Measurements from ENCODE around the gene SEC31B. TPM values are rescaled to one million over a fixed set of nuclear protein-coding genes. Genes with fewer than 3 reads are reported as not detected.

The SEC31B gene
- total RNA-seq, 2 donors from 2014 or later, result 11.2 to 12.7 TPM

DNA sequence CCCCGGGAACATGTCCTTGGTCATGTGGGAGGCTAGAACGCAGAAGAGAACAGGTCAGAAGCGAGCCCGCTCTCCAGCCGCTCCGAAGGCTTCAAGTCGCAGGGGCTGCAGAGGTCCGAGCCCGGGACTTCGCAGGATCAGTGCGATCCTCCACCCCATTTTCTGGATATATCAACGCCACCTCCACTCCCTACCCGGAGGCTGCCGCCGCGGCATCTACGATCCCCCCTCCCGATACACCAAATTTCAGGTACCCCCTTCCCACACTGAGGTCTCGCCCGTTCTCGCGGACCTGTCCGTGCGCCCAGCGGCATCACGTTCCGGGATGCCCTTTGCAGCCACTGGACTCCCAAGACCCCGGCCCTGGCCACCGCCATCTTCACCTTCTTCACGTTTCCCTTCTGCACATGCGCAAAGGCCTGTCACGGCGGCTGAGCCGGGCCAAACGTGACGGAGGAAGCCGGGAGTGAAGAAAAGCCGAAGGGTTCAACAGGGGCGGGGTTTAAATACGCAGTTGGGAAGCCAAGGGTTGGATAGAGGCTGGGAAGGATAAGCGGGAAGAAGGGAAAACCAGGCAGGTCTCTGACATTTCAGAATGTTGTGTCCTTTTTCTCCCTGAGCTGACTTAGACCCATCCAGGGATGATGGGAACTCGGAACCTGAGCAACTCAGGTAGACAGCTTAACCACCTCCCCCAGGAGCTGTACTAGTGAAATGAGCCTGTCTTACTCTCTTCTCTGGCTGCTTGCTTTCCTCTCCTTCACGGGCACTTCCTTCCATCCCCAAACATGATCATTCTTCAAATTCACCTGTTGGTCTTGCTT is 10.0 kb upstream of the SEC31B start, which contains the start of gene NDUFB8:
Gene NDUFB8, minus strand, starts transcription at position 397 of the 824 bp plus-strand sequence. Its CDS starts 20 bp downstream, at position 377.
- DNase-seq (ENCODE audit: low spot score) (peak; percentile 83), ATAC-seq (ENCODE audit: insufficient number of reproducible peaks, low FRiP score, low read depth) (peak; percentile 83)
- peak within 1 kb of the TSS; percentile 2 to 66 for H3K27ac ChIP-seq
- peaks cover 4 to 23% of the 10 kb centered on the region in 2 donors for H3K4me1 ChIP-seq (ENCODE audit: control insufficient read depth in 1 of 2, low read depth in 2 of 2)
- peak within 1 kb of the TSS; percentile 89 for H3K4me3 ChIP-seq
- TF ChIP-seq, protein P1, sequence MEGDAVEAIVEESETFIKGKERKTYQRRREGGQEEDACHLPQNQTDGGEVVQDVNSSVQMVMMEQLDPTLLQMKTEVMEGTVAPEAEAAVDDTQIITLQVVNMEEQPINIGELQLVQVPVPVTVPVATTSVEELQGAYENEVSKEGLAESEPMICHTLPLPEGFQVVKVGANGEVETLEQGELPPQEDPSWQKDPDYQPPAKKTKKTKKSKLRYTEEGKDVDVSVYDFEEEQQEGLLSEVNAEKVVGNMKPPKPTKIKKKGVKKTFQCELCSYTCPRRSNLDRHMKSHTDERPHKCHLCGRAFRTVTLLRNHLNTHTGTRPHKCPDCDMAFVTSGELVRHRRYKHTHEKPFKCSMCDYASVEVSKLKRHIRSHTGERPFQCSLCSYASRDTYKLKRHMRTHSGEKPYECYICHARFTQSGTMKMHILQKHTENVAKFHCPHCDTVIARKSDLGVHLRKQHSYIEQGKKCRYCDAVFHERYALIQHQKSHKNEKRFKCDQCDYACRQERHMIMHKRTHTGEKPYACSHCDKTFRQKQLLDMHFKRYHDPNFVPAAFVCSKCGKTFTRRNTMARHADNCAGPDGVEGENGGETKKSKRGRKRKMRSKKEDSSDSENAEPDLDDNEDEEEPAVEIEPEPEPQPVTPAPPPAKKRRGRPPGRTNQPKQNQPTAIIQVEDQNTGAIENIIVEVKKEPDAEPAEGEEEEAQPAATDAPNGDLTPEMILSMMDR (IDR thresholded peaks at IDR 0.05), result no peak
- H3K36me3 ChIP-seq, result peaks cover 19% of the 10 kb centered on the region
- H3K27me3 ChIP-seq (replicated peaks; ENCODE audit: insufficient read depth), result no peaks in the 10 kb centered on the region
- no peaks in the 10 kb centered on the region for H3K9me3 ChIP-seq

DNA sequence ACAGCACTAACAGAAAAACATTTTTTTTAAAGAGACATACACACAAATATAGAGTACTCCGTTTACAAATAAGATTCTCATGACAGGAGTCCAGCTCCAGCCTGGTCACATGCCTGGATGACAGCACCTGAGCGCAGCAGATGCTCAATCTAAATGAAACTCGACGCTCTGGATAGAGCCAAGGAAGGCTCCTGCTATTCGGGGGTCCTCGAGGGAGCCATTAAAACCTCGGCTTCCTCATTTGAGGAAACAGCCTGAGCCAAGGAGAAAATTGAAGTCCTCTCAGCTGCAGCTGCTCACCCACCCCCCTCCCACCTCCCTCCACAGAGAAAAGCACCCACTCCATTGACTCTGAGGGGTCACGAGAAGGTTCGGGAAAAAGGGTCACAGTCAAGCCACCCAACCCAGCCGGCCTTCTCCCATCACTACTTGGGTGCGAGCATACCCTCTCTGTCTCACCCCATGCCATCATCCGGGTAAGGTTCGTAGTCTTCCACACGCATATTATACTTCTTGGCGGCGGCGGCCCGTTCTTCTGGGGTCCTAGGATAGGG is 9.3 kb upstream of the SEC31B start:
- peak overlapping the region; percentile 89 for H3K4me3 ChIP-seq
- H3K9me3 ChIP-seq, result no peaks in the 10 kb centered on the region
- H3K36me3 ChIP-seq, result peaks cover 26% of the 10 kb centered on the region
- ATAC-seq (ENCODE audit: insufficient number of reproducible peaks, low FRiP score, low read depth) (no peak), DNase-seq (ENCODE audit: low spot score) (no peak)
- no peaks in the 10 kb centered on the region for H3K27me3 ChIP-seq (replicated peaks; ENCODE audit: insufficient read depth)
- peak overlapping the region; percentile 2 to 66 for H3K27ac ChIP-seq
- H3K4me1 ChIP-seq (ENCODE audit: control insufficient read depth in 1 of 2, low read depth in 2 of 2), result peaks cover 4 to 23% of the 10 kb centered on the region in 2 donors
- TF ChIP-seq, protein P1 (IDR thresholded peaks at IDR 0.05), result no peak

DNA sequence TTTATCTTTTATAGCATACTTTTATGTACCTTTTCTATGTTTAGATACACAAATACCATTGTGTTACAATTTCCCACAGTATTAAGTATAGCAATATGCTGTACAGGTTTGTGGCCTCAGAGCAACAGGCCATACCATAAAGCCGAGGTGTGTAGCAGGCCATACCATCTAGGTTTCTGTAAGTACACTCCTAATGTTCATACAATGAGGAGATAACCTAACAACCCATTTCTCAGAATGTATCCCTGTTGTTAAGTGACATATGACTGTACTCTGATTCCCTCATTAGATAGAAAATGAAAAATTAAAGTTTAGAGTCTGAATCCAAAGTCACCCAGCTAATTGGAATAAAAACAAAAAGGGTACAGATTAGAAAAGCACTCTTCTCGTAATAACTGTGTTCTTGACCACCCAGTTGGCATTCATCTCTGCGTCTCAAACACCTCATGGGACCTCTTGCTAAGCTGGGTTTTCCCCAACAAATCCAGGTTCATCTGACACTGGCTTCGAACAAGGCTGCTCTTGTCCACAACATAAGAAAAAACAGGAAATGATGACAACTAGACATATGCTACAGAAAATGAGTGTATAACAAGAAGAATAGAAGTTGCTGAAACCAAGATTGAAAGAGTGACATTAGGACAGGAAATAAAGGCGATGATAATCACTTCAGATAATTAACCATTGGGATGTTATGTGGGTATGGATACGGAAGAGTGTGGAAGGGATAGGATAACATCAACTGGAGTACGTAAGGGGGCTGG is 8.6 kb upstream of the SEC31B start:
- Histone ChIP-seq H3K4me3 (peak overlapping the region; percentile 89), H3K27me3 (replicated peaks; ENCODE audit: insufficient read depth) (no peaks in the 10 kb centered on the region), H3K4me1 (ENCODE audit: control insufficient read depth in 1 of 2, low read depth in 2 of 2) (peaks cover 4 to 23% of the 10 kb centered on the region in 2 donors), H3K27ac (no peak overlapping the region), H3K9me3 (no peaks in the 10 kb centered on the region), H3K36me3 (peaks cover 29% of the 10 kb centered on the region)
- TF ChIP-seq, protein P1 (IDR thresholded peaks at IDR 0.05), result no peak
- DNase-seq (ENCODE audit: low spot score) (no peak), ATAC-seq (ENCODE audit: insufficient number of reproducible peaks, low FRiP score, low read depth) (no peak)

DNA sequence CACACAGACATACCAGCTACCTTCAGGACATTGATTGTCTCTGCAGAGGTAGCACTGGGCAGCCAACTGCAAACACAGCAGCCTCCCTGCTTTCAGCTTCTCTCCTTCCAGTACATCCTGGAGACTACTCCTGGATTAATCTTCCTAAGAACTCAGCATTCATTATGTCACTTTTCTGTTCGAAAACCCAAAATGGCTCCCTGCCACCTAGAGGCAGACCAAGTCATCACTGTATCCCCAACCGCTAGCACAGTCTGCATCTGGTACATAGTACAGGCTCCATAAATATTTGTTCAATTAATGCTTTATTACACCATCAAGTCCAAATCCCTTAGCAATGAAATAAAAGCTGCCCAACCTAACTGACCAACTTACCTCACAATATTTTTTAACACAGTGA is 5.0 kb upstream of the SEC31B start:
- TF ChIP-seq, protein P1 (IDR thresholded peaks at IDR 0.05), result no peak
- Histone ChIP-seq H3K27me3 (replicated peaks; ENCODE audit: insufficient read depth) (no peaks in the 10 kb centered on the region), H3K27ac (no peak overlapping the region), H3K9me3 (no peaks in the 10 kb centered on the region), H3K36me3 (peaks cover 29% of the 10 kb centered on the region), H3K4me3 (no peak overlapping the region), H3K4me1 (ENCODE audit: control insufficient read depth in 1 of 2, low read depth in 2 of 2) (peaks cover 8 to 24% of the 10 kb centered on the region in 2 donors)
- no peak for DNase-seq (ENCODE audit: low spot score)
- no peak for ATAC-seq (ENCODE audit: insufficient number of reproducible peaks, low FRiP score, low read depth)

DNA sequence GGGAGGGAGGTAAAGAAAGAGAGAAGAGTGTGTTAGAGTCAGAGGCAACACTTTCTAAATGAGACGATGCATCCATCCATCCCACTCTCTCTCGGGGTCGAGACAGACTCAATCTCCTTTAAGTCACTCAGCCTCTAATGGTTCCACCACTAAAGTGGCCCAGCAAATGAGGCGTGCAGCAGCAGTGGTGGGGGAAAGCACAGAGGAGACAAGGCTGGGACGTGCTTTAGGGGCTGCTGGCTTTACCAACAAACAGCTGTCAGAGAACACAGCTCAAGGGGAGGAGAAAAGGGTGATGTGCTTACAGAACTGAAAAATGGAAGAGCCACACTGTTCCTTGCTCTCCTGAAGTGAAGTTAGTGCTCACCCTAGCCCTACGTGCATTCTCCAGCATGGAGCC is 4.5 kb upstream of the SEC31B start:
- Histone ChIP-seq H3K36me3 (peaks cover 29% of the 10 kb centered on the region), H3K4me1 (ENCODE audit: control insufficient read depth in 1 of 2, low read depth in 2 of 2) (peaks cover 9 to 28% of the 10 kb centered on the region in 2 donors), H3K27me3 (replicated peaks; ENCODE audit: insufficient read depth) (no peaks in the 10 kb centered on the region), H3K9me3 (no peaks in the 10 kb centered on the region), H3K27ac (no peak overlapping the region), H3K4me3 (no peak overlapping the region)
- TF ChIP-seq, protein P1 (IDR thresholded peaks at IDR 0.05), result no peak
- DNase-seq (ENCODE audit: low spot score) (no peak), ATAC-seq (ENCODE audit: insufficient number of reproducible peaks, low FRiP score, low read depth) (no peak)
